Natural killer cell treated with Interleukin-12 subunit alpha and Interleukin-12 subunit beta and Interleukin-15 and Interleukin-18, amount 100 ng/mL, for 72 hours (primary cell): Measurements from ENCODE around the gene EFNA5. TPM values are rescaled to one million over a fixed set of nuclear protein-coding genes. Genes with fewer than 3 reads are reported as not detected.

Source experiments
- ATAC-seq, 2 donors: fragments of 150-1000 bp; cut with Tn5 transposase in 1 of 2; sonication (Bioruptor Pico), chemical (Tn5 transposase) in 1 of 2; 2 replicates each; pipeline ENCODE4 v1.10.0; 2021
- DNase-seq: peaks from one replicate; pipeline ENCODE4 v3.0.0; 2022; ENCODE audit warnings: low spot score
- H3K27ac Mint-ChIP-seq, 2 donors: 1 replicate in 1 of 2; 2 replicates in 1 of 2; pipeline ENCODE4 v1.8.0; 2022; ENCODE audit warnings: mixed read lengths in 2 of 2, mild to moderate bottlenecking in 1 of 2, moderate library complexity in 1 of 2
- H3K27me3 Mint-ChIP-seq, 2 donors: 1 replicate in 1 of 2; 2 replicates in 1 of 2; pipeline ENCODE4 v1.8.0; 2022; ENCODE audit warnings: mixed read lengths in 2 of 2
- H3K36me3 Mint-ChIP-seq: one replicate; pipeline ENCODE4 v1.8.0; 2022; ENCODE audit warnings: mixed read lengths
- H3K4me1 Mint-ChIP-seq, 2 donors: 1 replicate in 1 of 2; 2 replicates in 1 of 2; pipeline ENCODE4 v1.8.0; 2022; ENCODE audit warnings: low read depth in 2 of 2, mixed read lengths in 2 of 2, mild to moderate bottlenecking in 1 of 2
- H3K4me3 Mint-ChIP-seq: one replicate; pipeline ENCODE4 v1.8.0; 2022; ENCODE audit warnings: mixed read lengths
- H3K9me3 Mint-ChIP-seq: 2 replicates; pipeline ENCODE4 v1.8.0; 2022; ENCODE audit warnings: mixed read lengths
- total RNA-seq, 2 donors: library from RNA; stranded (reverse); gene quantifications; one replicate each; pipeline ENCODE4 v1.2.3, GENCODE V29; 2022

Gene EFNA5
- total RNA-seq, 2 donors from 2014 or later = 1.2 to 2.2 TPM

DNA sequence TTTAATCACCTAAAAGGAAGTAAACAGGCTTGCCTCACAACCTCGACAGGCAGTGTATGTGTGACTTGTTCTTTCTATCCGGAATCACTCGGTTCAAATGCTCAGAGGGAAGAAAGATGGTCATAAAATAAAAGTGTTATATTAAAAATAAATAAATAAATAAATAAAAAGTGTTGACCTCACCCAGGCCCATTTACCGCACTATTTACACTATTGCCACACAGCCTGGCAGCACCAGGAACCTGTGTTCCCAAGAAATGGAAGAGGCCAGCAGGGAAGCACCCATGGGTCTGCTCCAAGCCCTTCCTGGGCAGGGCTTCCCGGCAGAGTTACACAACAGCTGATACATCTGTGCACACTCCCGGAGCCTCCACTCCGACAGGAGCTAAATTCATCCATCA lies 127.9 kb downstream of the EFNA5 start:
- DNase-seq = no peak

DNA sequence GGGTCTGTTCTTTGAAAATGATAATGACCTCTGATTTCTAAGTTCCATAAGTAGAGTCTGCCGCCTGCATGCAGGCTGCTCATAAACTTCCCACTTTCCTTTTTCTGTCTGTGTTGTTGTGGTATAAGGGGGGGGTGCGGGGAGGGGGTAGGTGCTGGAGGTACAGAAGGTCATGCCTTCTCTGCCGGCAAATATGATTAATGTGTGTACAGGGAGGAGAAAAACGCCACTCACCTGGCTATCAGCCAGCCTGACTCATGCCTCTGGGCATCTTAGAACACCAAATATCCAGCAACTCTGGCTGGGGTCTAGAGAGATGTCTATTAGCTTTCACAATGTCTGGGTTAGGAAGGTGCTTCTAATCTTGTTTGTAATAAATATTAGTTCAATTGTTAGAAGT lies 128.3 kb downstream of the EFNA5 start:
- no peak for ATAC-seq
- Mint-ChIP-seq H3K27me3 (no peaks in the 10 kb centered on the region), H3K4me1 (peaks cover 17 to 20% of the 10 kb centered on the region in 2 donors), H3K27ac (no peak overlapping the region), H3K9me3 (no peaks in the 10 kb centered on the region), H3K4me3 (no peak overlapping the region), H3K36me3 (no peaks in the 10 kb centered on the region)
- DNase-seq = no peak

More for the DNA sequence above, 127.9 kb downstream of the EFNA5 start:
- ATAC-seq = no peak
- Mint-ChIP-seq H3K4me1 (peaks cover 17 to 18% of the 10 kb centered on the region in 2 donors), H3K27ac (no peak overlapping the region), H3K9me3 (no peaks in the 10 kb centered on the region), H3K27me3 (no peaks in the 10 kb centered on the region), H3K4me3 (no peak overlapping the region), H3K36me3 (no peaks in the 10 kb centered on the region)

DNA sequence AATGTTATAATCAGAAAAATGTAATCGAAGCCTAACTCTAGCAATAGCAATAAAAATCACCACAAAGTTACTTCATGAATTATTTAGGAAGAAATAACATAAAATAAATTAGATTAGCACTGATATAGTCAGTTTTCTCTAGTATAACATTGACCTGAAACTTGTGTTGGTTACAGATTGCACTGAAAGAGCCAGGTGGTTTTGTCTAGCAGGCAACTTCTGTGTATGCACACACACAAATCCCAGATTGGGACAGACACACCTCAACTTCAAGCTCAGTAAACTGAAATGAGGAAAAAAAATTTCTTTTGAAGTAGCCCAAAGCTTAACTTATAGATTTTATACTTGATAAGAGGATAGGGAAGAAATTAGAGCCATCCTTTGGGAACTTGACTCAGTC lies 129.3 kb downstream of the EFNA5 start:
- Mint-ChIP-seq H3K36me3 (no peaks in the 10 kb centered on the region), H3K27me3 (no peaks in the 10 kb centered on the region), H3K4me1 (peaks cover 17 to 20% of the 10 kb centered on the region in 2 donors), H3K9me3 (no peaks in the 10 kb centered on the region), H3K4me3 (no peak overlapping the region), H3K27ac (no peak overlapping the region)
- ATAC-seq (no peak), DNase-seq (no peak)

DNA sequence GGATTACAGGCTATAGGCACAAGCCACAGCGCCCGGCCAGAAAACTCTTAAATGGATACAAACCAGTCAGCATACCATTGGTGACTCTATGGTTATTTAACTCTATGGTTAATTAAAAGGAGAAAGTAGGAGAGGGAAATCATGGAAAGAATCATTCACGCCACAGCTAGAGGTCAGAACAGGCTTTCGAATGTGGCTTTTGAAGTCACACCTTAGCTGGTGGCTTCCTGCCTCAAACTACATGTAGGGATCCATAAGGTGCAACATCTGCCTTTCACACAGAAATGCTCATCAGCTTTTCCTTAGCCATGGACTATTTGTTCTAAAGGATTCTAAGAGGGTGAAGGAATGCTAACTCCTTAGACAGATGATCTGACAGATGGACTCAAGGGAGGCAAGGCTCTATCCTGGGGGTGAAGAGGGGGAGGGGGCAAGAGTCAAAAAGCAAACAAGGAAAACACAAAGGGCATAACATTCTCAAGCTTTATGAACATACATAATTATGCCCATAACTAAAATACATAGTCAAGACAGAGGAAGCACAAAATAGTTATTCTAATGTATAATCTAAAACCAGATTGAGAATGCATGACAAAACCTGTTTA lies 130.9 kb downstream of the EFNA5 start:
- Mint-ChIP-seq H3K4me3 (no peak overlapping the region), H3K27ac (no peak overlapping the region), H3K27me3 (no peaks in the 10 kb centered on the region), H3K9me3 (no peaks in the 10 kb centered on the region), H3K4me1 (peaks cover 22 to 25% of the 10 kb centered on the region in 2 donors), H3K36me3 (no peaks in the 10 kb centered on the region)
- peak in 1 of 2 donors; percentile 52 for ATAC-seq
- no peak for DNase-seq

DNA sequence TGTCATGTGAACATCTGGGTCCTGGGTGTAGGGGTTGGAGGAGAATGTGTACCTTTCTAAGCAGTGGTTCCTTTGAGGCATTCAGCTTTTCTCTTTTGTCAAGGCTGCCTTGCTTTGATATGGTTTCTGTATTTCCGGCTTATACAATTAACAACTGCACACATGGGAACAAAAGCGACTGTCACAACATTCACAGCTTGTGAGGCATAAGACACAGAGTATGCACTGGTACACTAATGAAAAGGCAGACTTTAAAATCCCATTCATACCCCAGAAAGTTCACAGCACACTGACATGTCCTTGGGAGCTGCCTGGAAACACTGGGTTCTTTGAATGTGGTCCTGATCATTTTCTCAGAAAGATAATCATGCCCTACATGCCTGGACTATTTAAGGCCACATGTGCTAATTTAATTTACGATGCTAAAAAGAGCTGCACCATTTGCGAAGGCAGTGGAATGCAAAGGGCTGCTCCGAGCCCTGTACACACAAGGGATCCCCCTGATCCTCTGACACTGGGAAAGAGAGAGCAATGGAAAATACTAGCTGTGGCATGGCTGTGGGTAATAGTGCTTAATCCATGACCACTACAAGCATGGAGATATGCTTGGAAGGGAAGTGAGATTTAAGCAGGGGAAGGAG lies 131.8 kb downstream of the EFNA5 start:
- Mint-ChIP-seq H3K36me3 (no peaks in the 10 kb centered on the region), H3K27me3 (no peaks in the 10 kb centered on the region), H3K4me3 (peak overlapping the region; percentile 25), H3K4me1 (peaks cover 31 to 33% of the 10 kb centered on the region in 2 donors), H3K9me3 (no peaks in the 10 kb centered on the region), H3K27ac (peak overlapping the region; percentile 29 to 49)
- ATAC-seq (no peak), DNase-seq (no peak)

DNA sequence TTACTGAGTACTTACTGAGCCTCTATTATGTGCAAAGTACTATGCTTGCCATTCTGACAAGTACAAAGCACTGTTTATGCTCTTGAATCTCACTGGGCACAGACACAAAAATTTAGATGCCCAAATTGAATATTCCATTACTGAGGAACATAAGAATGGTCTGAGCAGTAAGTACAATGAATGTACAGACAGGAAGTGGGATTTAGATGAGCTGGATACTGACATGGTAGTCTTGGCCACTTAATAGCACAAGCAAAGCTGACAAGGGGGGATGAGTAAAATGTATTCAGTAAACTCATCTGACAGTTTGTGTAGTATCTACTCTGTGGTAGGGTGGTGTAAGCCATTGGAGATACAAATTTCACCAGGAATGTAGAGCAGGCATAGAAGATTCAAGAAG lies 132.4 kb downstream of the EFNA5 start:
- Mint-ChIP-seq H3K9me3 (no peaks in the 10 kb centered on the region), H3K36me3 (no peaks in the 10 kb centered on the region), H3K4me3 (no peak overlapping the region), H3K4me1 (peaks cover 36 to 37% of the 10 kb centered on the region in 2 donors), H3K27me3 (no peaks in the 10 kb centered on the region), H3K27ac (no peak overlapping the region)
- ATAC-seq (no peak), DNase-seq (no peak)

DNA sequence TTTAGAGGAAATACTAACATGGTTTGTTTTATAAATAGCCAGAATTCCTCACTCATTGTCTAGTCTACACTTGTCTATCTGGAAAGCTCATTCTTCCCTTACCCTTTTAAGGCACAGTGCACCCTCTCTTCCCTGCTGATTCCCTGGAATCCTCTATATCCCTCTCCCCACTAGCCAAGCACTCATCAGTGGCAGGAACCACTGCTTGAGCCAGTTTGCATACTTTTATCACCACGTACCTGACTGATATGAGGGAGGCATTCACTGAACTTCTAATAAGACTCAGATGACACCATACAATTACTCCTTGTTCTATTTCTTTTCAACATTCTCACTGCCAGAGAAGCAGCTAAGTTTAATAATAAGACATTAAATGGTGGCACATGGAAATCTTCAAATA lies 134.9 kb downstream of the EFNA5 start:
- Mint-ChIP-seq H3K4me1 (peaks cover 36 to 37% of the 10 kb centered on the region in 2 donors), H3K27ac (no peak overlapping the region), H3K36me3 (no peaks in the 10 kb centered on the region), H3K4me3 (no peak overlapping the region), H3K27me3 (no peaks in the 10 kb centered on the region), H3K9me3 (no peaks in the 10 kb centered on the region)
- ATAC-seq (no peak), DNase-seq (no peak)

DNA sequence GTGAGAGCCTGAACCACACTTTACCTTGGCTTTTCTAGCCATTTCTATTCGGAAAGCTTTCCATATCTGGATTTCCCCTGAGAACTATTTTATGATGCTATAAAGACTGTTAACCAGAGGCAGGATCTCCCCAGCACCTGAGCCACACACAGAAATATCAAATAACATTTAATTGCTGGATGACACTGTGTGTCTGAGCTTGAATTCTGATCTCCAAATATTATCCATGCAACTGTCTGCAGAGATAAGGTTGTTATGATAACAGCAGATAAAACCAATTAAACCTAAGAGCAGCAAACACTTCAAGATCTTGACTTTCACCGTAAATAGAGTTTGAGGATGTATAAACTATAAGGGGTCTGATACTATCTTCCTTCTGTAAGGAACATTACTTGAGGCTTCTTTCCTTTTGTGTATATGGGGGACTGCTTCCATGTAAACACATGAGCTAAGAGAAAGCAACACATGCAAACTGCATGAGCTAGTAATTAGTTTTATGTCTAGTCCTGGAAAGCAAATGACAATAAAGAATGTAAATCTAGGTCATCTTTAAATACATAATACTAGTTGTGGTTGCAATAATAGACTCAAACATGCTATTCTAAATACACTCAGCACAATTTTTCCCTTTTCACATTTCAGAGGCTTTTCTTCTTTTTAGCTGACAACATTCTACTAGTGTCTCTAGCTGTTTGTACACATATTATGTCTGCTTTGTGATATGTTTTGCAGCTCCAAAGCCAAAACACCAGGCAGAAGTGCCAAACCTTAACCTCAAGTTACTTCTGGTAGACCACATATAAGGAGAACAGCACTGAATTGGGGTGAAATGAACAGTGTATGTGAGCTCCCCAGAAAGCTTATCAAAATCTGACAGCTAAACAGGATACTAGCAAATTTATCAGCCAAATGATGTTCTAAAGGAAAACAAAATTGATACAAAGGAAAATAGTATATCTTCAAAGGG lies 136.5 kb downstream of the EFNA5 start:
- Mint-ChIP-seq H3K9me3 (no peaks in the 10 kb centered on the region), H3K36me3 (no peaks in the 10 kb centered on the region), H3K27me3 (no peaks in the 10 kb centered on the region), H3K4me1 (peaks cover 29 to 30% of the 10 kb centered on the region in 2 donors), H3K4me3 (peak overlapping the region; percentile 8), H3K27ac (peak overlapping the region; percentile 32 to 68)
- DNase-seq = no peak
- no peak for ATAC-seq

DNA sequence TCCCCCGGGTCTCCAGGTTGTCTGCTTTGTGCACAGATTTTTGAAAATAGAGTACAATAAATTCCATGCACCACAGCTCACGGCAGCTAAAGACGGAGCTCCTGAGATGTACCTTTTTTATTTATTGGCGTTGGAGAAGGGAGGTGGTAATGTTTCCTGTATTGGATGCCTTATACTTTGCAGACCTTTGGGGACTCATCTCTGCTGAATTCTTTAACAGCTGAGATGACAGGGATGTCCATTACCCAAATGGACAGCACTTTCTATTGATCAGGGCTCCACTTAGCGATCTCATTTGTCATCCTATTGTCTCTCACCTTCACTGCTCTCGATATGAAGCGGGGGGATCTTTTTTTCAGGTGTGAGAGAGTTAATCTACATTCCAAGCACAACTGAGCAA lies 137.8 kb downstream of the EFNA5 start:
- no peak overlapping the region for H3K27ac Mint-ChIP-seq
- H3K9me3 Mint-ChIP-seq = no peaks in the 10 kb centered on the region
- H3K4me3 Mint-ChIP-seq = no peak overlapping the region
- no peak for ATAC-seq
- H3K27me3 Mint-ChIP-seq = no peaks in the 10 kb centered on the region
- peaks cover 19 to 20% of the 10 kb centered on the region in 2 donors for H3K4me1 Mint-ChIP-seq
- no peak for DNase-seq
- no peaks in the 10 kb centered on the region for H3K36me3 Mint-ChIP-seq

DNA sequence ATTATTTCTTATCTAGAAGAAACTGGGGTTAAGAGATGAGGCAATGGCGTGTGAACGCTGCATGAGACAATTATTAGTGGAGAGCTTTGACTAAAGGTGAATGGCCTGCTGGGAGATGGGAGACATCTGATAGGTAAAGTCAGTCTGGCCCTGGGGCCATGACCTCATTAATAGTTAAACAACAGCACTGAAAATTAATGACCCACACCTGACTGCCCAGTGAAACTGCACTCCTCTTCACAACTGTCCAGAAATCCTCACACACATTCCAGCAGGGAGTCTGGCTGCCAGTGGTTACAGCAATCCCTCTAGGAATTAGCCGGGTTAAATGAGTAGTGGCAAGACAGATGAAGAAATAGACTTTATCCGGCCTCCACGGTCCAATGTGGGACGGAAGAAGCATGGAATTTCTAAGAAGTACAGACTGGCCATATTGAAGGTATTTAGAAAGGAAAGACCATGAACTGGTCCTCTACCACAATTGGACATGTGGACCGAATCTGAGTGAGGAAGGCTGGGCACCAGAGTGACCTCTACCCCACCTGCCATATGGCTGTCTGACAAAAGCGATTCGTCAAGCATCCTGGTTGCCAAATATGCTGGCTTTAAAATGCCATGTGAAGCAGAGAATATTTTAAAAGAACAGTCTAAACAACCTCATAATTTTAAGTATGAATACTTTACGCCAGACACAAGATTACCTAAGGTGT lies 138.4 kb downstream of the EFNA5 start:
- ATAC-seq = no peak
- Mint-ChIP-seq H3K9me3 (no peaks in the 10 kb centered on the region), H3K27ac (peak overlapping the region in 1 of 2 donors; percentile 6), H3K4me3 (no peak overlapping the region), H3K36me3 (no peaks in the 10 kb centered on the region), H3K27me3 (no peaks in the 10 kb centered on the region), H3K4me1 (peaks cover 16 to 20% of the 10 kb centered on the region in 2 donors)
- no peak for DNase-seq

DNA sequence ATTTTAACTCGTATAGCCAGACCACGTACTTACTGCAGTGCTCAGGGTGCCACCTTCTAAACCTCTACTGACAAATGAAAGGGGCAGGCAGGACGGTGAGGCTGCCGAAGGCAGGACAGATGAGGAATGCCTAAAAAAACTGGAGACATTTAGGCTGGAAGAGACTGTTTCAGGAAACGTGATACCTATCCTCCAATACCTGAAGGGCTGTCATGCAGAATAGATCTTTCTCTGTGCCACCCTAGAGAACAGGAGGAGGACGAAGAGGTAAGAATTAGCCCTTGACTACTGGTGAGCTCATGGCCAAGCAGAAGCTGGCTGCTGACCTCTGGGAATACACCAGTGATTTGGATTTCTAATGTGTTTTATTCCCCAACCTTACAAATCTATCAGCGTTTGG lies 139.4 kb downstream of the EFNA5 start:
- no peak for DNase-seq
- H3K27me3 Mint-ChIP-seq = no peaks in the 10 kb centered on the region

DNA sequence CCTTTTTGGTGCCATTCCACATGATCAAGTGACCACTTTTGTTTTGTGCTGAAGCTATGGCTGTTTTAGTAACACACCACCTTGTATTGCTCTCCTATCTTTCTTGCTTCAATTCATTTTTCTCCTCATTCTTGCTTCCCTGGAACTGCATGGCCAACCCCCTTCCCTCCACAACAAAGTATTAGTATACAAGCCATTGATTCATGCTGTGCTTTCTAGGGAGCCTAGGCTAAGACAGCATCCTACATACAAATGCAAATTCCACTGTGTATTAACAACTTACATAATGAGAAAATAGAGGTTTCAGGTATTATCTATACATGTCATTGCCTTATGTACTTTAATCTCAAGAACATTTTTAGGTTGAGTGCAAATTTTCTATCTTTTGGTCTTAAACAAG lies 141.1 kb downstream of the EFNA5 start:
- Mint-ChIP-seq H3K27me3 (peaks cover 0 to 2% of the 10 kb centered on the region in 2 donors), H3K4me3 (no peak overlapping the region), H3K9me3 (no peaks in the 10 kb centered on the region), H3K27ac (no peak overlapping the region), H3K4me1 (peaks cover 10 to 14% of the 10 kb centered on the region in 2 donors), H3K36me3 (no peaks in the 10 kb centered on the region)
- ATAC-seq (no peak), DNase-seq (no peak)

More for the DNA sequence above, 139.4 kb downstream of the EFNA5 start:
- no peak for ATAC-seq
- H3K36me3 Mint-ChIP-seq = no peaks in the 10 kb centered on the region
- no peak overlapping the region for H3K27ac Mint-ChIP-seq
- peaks cover 16 to 20% of the 10 kb centered on the region in 2 donors for H3K4me1 Mint-ChIP-seq
- H3K9me3 Mint-ChIP-seq = no peaks in the 10 kb centered on the region
- no peak overlapping the region for H3K4me3 Mint-ChIP-seq

DNA sequence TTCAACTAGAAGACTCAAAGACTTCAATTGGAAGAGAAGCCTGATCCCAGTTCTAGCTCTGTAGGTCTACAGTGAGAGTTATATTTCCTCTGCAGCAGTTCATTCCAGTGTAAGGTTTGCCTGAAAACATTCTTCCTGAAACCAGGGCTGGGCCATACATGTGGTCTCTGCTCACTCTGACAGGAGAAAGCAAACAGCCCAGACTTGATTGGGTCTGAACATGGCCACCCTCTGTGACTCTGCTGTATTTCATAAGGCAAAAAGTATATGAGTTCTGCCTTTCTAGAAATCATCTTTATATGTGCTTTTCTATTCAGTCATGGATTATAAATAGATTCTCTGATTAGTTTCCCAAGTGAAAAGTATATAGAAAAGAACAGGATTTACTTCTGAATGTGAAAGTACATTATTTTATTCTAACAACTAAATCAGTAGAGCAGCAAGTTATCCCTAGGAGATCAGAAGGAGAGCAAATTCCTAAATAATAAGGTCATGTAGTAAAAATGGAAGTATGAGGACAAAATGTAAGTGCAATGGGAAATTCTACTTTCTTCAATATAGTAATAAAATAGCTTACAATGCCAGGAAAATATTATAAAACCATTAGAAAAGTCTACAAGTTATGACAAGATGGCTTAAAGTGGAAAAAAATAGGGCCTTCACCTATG lies 144.3 kb downstream of the EFNA5 start:
- H3K4me1 Mint-ChIP-seq = peaks cover 0 to 6% of the 10 kb centered on the region in 2 donors
- no peaks in the 10 kb centered on the region for H3K36me3 Mint-ChIP-seq
- H3K4me3 Mint-ChIP-seq = no peak overlapping the region
- DNase-seq (no peak), ATAC-seq (no peak)
- H3K27me3 Mint-ChIP-seq = peaks cover 0 to 2% of the 10 kb centered on the region in 2 donors
- H3K9me3 Mint-ChIP-seq = no peaks in the 10 kb centered on the region
- no peak overlapping the region for H3K27ac Mint-ChIP-seq
